Medulla oblongata (tissue), 1 donor: ENCODE results near the gene STEEP1.

Experiments
- DNase-seq: peaks from one replicate; pipeline ENCODE4 v3.0.0-alpha.2; 2015; ENCODE audit errors: extremely low spot score

STEEP1 gene

DNA sequence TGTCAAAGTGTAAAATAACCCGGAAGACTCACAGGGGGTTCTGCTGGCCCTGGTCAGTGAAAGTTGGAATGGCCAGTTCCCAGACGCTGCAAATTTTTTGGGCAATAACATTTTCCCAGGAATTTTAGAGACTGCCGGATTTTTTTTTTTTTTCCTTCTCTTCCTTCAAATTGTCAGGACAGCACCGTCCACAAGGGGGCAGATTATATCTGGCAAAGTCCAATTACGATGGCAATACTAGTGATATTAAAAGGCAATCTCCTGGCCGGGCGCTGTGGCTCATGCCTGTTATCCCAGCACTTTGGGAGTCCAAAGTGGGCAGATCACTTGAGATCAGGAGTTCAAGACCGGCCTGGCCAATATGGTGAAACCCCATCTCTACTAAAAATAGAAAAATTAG is 76.5 kb downstream of the STEEP1 start:
- DNase-seq, result peak; percentile 36
